GM06990 (cell line): Measurements from ENCODE around the gene ALS2.
"Not testable (repeated sequence)": the region's sequence is repeated elsewhere in the genome, so short reads cannot be mapped to it uniquely, and the experiment has no call there.

Source experiments
- DNase-seq: peaks from one replicate; pipeline ENCODE4 v3.0.0-alpha.2; 2011; ENCODE audit not compliant: insufficient read length; ENCODE audit errors: extremely low read depth
- H3K27me3 ChIP-seq: replicated peaks from 2 replicates; pipeline ENCODE4 v1.6.0; 2011; ENCODE audit warnings: low read length; ENCODE audit not compliant: control insufficient read depth, insufficient read depth
- H3K36me3 ChIP-seq: 2 replicates; pipeline ENCODE4 v1.5.1; 2011; ENCODE audit warnings: low read length; ENCODE audit not compliant: control insufficient read depth, insufficient read depth
- H3K4me3 ChIP-seq: replicated peaks from 2 replicates; pipeline ENCODE4 v1.5.1; 2011; ENCODE audit warnings: low read depth, mild to moderate bottlenecking, control low read depth, low read length
- TF ChIP-seq, protein P1 (sequence below): IDR thresholded peaks from 2 replicates; pipeline ENCODE4 v1.5.1; 2011; ENCODE audit warnings: low read length, control low read depth, mild to moderate bottlenecking, inconsistent platforms; ENCODE audit not compliant: insufficient read depth, poor library complexity, severe bottlenecking

The ALS2 gene

DNA sequence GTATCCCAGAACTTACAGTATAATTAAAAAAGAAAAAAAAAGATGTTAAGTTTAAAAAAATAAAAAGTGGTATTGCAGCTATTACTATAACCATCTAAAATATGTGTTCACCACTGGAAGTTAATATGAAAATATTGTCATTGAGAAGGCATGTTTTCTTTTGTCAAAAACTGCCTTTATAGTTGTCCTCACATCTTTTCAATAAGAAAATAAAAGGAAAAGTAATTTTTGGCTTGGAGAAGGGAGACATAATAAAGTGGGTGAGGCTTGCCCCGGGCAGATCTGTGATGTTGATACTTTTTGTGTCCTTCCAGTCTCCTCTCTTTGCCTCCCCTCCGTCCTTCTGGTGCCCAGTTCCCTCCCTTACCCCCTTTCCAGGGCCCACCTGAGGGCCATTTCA lies 107.2 kb downstream of the ALS2 start:
- no peaks in the 10 kb centered on the region; the same call in 1 of the 2 replicates for H3K27me3 ChIP-seq
- no peaks in the 10 kb centered on the region for H3K36me3 ChIP-seq
- no peak overlapping the region for H3K4me3 ChIP-seq
- no peak for DNase-seq
- TF ChIP-seq, protein P1, sequence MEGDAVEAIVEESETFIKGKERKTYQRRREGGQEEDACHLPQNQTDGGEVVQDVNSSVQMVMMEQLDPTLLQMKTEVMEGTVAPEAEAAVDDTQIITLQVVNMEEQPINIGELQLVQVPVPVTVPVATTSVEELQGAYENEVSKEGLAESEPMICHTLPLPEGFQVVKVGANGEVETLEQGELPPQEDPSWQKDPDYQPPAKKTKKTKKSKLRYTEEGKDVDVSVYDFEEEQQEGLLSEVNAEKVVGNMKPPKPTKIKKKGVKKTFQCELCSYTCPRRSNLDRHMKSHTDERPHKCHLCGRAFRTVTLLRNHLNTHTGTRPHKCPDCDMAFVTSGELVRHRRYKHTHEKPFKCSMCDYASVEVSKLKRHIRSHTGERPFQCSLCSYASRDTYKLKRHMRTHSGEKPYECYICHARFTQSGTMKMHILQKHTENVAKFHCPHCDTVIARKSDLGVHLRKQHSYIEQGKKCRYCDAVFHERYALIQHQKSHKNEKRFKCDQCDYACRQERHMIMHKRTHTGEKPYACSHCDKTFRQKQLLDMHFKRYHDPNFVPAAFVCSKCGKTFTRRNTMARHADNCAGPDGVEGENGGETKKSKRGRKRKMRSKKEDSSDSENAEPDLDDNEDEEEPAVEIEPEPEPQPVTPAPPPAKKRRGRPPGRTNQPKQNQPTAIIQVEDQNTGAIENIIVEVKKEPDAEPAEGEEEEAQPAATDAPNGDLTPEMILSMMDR: no peak

DNA sequence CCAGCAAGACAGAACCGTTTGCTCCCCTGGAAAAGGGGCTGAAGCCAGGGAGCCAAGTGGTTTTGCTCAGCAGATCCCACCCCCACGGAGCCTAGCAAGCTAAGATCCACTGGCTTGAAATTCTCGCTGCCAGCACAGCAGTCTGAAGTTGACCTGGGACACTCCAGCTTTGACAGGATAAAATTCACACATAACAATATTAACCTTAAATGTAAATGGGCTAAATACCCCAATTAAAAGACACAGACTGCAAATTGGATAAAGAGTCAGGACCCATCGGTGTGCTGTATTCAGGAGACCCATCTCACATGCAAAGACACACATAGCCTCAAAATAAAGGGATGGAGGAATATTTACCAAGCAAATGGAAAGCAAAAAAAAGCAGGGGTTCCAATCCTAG lies 109.5 kb downstream of the ALS2 start:
- H3K27me3 ChIP-seq, H3K36me3 ChIP-seq, H3K4me3 ChIP-seq: not testable (repeated sequence)

DNA sequence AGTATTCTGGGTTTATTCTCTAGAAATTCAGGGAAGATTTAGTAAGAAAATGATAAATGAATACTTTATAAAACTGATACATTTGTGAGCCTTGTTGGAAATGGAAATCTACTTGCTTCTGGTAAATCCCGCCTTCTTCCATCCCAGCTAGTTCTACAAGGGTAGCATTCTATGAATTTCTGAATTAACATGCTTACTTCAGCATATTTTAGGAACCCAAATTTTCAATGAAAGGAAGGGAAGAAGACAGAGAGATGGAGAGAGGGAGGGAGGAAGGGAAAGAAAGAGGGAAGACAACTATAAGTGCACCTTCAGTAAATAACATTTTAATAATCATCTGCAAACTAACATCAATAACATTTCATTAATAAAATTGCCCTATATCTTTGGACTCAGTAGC lies 110.9 kb downstream of the ALS2 start:
- no peaks in the 10 kb centered on the region for H3K27me3 ChIP-seq
- DNase-seq: no peak
- no peak overlapping the region for H3K4me3 ChIP-seq
- TF ChIP-seq, protein P1: no peak
- no peaks in the 10 kb centered on the region for H3K36me3 ChIP-seq

More for the DNA sequence above, 109.5 kb downstream of the ALS2 start:
- not testable (repeated sequence) for DNase-seq

DNA sequence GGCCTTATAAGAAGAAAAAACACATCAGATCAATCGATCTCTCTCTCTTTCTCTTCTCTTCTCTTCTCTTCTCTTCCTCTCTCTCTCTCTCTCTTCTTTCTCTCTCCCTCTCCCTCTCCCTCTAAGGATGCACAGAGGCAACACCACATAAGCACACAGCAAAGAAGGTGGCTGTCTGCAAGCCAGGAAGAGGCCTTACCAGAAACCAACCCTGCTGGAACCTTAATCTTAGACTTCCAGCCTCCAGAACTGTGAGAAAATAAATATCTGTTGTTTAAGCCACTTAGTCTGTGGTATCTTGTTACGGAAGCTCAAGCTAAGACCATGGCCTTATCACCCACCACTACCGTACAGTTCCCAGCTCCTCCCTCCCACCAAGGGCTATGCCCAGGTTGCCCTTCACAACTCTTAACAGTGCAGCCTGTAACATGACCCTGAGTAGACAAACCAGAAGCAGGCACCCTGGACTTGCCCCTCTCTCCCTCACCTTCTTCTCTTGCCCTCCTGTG lies 112.3 kb downstream of the ALS2 start:
- TF ChIP-seq, protein P1: no peak
- Histone ChIP-seq H3K36me3 (no peaks in the 10 kb centered on the region), H3K27me3 (no peaks in the 10 kb centered on the region), H3K4me3 (no peak overlapping the region)
- no peak for DNase-seq

DNA sequence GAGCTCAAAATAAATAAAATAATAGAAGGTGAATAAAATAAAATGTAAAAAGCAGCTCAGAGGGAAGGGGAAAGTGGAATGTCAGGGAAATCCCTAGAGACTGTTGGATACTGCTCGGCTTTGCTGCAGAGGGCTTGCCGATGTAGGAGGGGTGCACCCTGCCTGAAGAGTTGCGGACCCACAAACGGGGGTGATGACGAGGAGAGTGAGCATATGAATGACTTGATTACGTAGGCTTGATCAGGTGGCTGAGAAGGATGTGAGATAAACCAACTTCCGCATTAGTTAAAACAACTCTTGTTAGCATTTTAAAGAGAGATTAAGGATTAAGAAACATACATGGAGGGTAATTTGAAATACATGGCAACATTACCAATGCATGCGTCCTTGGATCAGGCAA lies 116.4 kb downstream of the ALS2 start:
- Histone ChIP-seq H3K4me3 (no peak overlapping the region), H3K36me3 (no peaks in the 10 kb centered on the region), H3K27me3 (no peaks in the 10 kb centered on the region)
- DNase-seq: no peak
- TF ChIP-seq, protein P1: no peak

DNA sequence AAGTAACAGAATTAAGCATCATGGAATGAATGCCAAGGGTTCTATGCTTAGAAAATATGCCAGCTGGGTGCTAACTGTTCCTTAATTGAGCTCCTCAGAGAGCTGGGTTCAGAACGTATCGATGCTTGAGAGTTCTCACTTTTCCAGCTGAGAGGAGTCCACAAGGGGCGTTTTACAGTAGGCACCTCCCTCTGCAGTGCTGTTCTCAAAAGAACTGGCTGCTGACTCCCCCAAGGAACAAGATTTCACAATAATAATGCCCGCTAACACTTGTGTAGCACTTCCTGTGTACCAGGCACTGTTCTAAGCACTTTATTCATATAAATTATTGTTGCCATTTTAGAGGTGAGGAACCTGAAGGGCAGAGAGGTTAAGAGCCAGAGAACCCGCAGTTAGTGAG lies 119.4 kb downstream of the ALS2 start:
- Histone ChIP-seq H3K4me3 (no peak overlapping the region), H3K27me3 (no peaks in the 10 kb centered on the region; the same call in 1 of the 2 replicates), H3K36me3 (no peaks in the 10 kb centered on the region)
- no peak for DNase-seq
- TF ChIP-seq, protein P1: no peak
